PFSK-1 (cell line): Measurements from ENCODE around the gene NR1I3.
A peak's percentile ranks its signal among the peaks of the same experiment; 100 is the strongest.

Experiments used
- FOXP2 ChIP-seq: optimal IDR thresholded peaks from 2 replicates; pipeline ENCODE3; 2011; ENCODE audit warnings: borderline replicate concordance, control low read depth, inconsistent platforms; ENCODE audit not compliant: insufficient read depth; ENCODE audit errors: extremely low read length, extremely low read depth
- POLR2AphosphoS5 ChIP-seq: IDR thresholded peaks from 2 replicates; pipeline ENCODE4 v1.6.1; 2012; ENCODE audit warnings: low read depth, mild to moderate bottlenecking, control low read depth, low read length, moderate library complexity
- REST ChIP-seq, 2 experiments: IDR thresholded peaks; 2 replicates each; pipeline versions ENCODE4 v1.6.1 to v1.8.0; 2011 to 2012; ENCODE audit warnings: low read depth in 2 of 2, low read length in 2 of 2, control low read depth in 1 of 2, inconsistent platforms in 1 of 2, mild to moderate bottlenecking in 1 of 2, moderate library complexity in 1 of 2; ENCODE audit not compliant: insufficient read depth in 1 of 2
- SIN3A ChIP-seq: IDR thresholded peaks from 2 replicates; pipeline ENCODE4 v1.6.1; 2012; ENCODE audit warnings: mild to moderate bottlenecking, low read length, moderate library complexity, borderline replicate concordance; ENCODE audit not compliant: insufficient read depth
- TAF1 ChIP-seq: IDR thresholded peaks from 2 replicates; pipeline ENCODE4 v1.6.1; 2012; ENCODE audit warnings: low read length, control low read depth, borderline replicate concordance; ENCODE audit not compliant: insufficient read depth

NR1I3 gene

GRCh38 chr1:161229896-161230295 lies 8.1 kb downstream of the NR1I3 start:
- TF ChIP-seq TAF1 (no peak), REST (IDR thresholded peaks at IDR 0.05; ENCODE audit: insufficient read depth in 1 of 2, low read depth in 2 of 2, low read length in 2 of 2) (no peak), FOXP2 (no peak), POLR2AphosphoS5 (no peak), SIN3A (no peak)

- no peak for TF ChIP-seq REST (IDR thresholded peaks at IDR 0.05; ENCODE audit: insufficient read depth in 1 of 2, low read depth in 2 of 2, low read length in 2 of 2)
- no peak for TF ChIP-seq POLR2AphosphoS5
- TF ChIP-seq FOXP2 = no peak
- no peak for TF ChIP-seq SIN3A
- no peak for TF ChIP-seq TAF1
Measured at GRCh38 chr1:161228032-161228431, 10.0 kb downstream of the NR1I3 start.

GRCh38 chr1:161227196-161227871 lies 10.7 kb downstream of the NR1I3 start:
- TF ChIP-seq SIN3A = no peak
- TF ChIP-seq TAF1 = no peak
- TF ChIP-seq POLR2AphosphoS5 = no peak
- TF ChIP-seq REST (IDR thresholded peaks at IDR 0.05; ENCODE audit: insufficient read depth in 1 of 2, low read depth in 2 of 2, low read length in 2 of 2) = no peak
- no peak for TF ChIP-seq FOXP2

- TF ChIP-seq FOXP2 (no peak), TAF1 (peak; percentile 34; the same call in 1 of the 2 replicates)
Measured at GRCh38 chr1:161226759-161227158, 11.2 kb downstream of the NR1I3 start.

GRCh38 chr1:161226320-161226711 lies 11.7 kb downstream of the NR1I3 start:
- TF ChIP-seq POLR2AphosphoS5 (no peak), FOXP2 (no peak), SIN3A (no peak), TAF1 (no peak), REST (IDR thresholded peaks at IDR 0.05; ENCODE audit: insufficient read depth in 1 of 2, low read depth in 2 of 2, low read length in 2 of 2) (no peak)
